Left ventricle myocardium inferior (tissue), 1 donor: ENCODE results near the gene MEIS2. TPM values are rescaled to one million over a fixed set of nuclear protein-coding genes. Genes with fewer than 3 reads are reported as not detected.

Experiments used
- DNase-seq: peaks from one replicate; pipeline ENCODE4 v3.0.0-alpha.2; 2020
- H3K27ac ChIP-seq: fragments of 200-600 bp; replicated peaks from 2 replicates; pipeline ENCODE4 v1.8.0; 2021
- H3K27me3 ChIP-seq: fragments of 200-600 bp; 2 replicates; pipeline ENCODE4 v1.8.0; 2021; ENCODE audit warnings: low read depth
- H3K36me3 ChIP-seq: fragments of 200-600 bp; 2 replicates; pipeline ENCODE4 v1.8.0; 2021
- H3K4me1 ChIP-seq: fragments of 200-600 bp; 2 replicates; pipeline ENCODE4 v1.8.0; 2021
- H3K4me3 ChIP-seq: fragments of 200-600 bp; 2 replicates; pipeline ENCODE4 v1.8.0; 2021; ENCODE audit warnings: mild to moderate bottlenecking, moderate library complexity
- H3K9me3 ChIP-seq: fragments of 200-600 bp; replicated peaks from 2 replicates; pipeline ENCODE4 v1.8.0; 2021
- intact Hi-C: fragments of 100-400 bp; cut with micrococcal nuclease; formaldehyde crosslinking; loops from one replicate; pipeline ENCODE4 v1.11.0; 2022
- total RNA-seq: library from RNA; stranded (reverse); fragmentation: NEBNext Ultra II Directional; extraction: Animal tissue kit (Norgen Biotek cat#: 25700); gene quantifications from one replicate; pipeline ENCODE4 v1.2.1, GENCODE V29; 2021
- TF ChIP-seq, protein P1 (sequence below): fragments of 200-600 bp; IDR thresholded peaks from 2 replicates; pipeline ENCODE4 v1.8.0; 2021; ENCODE audit warnings: antibody characterized with exemption, mild to moderate bottlenecking, borderline replicate concordance
- donor health status: DM: no; HTN: yes; CAD: no; lungs with severe emphysema.

Gene MEIS2
- total RNA-seq, 1 donor from 2014 or later = 36.0 TPM

GRCh38 chr15:36970522-36970921 lies 129.8 kb downstream of the MEIS2 start:
- H3K27ac ChIP-seq = no peak overlapping the region
- no peak for DNase-seq
- H3K4me1 ChIP-seq = peaks cover 36% of the 10 kb centered on the region
- H3K9me3 ChIP-seq = no peaks in the 10 kb centered on the region
- H3K4me3 ChIP-seq = no peak overlapping the region
- TF ChIP-seq, protein P1, sequence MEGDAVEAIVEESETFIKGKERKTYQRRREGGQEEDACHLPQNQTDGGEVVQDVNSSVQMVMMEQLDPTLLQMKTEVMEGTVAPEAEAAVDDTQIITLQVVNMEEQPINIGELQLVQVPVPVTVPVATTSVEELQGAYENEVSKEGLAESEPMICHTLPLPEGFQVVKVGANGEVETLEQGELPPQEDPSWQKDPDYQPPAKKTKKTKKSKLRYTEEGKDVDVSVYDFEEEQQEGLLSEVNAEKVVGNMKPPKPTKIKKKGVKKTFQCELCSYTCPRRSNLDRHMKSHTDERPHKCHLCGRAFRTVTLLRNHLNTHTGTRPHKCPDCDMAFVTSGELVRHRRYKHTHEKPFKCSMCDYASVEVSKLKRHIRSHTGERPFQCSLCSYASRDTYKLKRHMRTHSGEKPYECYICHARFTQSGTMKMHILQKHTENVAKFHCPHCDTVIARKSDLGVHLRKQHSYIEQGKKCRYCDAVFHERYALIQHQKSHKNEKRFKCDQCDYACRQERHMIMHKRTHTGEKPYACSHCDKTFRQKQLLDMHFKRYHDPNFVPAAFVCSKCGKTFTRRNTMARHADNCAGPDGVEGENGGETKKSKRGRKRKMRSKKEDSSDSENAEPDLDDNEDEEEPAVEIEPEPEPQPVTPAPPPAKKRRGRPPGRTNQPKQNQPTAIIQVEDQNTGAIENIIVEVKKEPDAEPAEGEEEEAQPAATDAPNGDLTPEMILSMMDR = no peak
- H3K27me3 ChIP-seq = no peaks in the 10 kb centered on the region
- no peaks in the 10 kb centered on the region for H3K36me3 ChIP-seq
- intact Hi-C loops = no loop called here

- no peak for DNase-seq
- no peaks in the 10 kb centered on the region for H3K9me3 ChIP-seq
- intact Hi-C loops = no loop called here
- peaks cover 44% of the 10 kb centered on the region for H3K4me1 ChIP-seq
- H3K27ac ChIP-seq = no peak overlapping the region
- TF ChIP-seq, protein P1 = no peak
- H3K4me3 ChIP-seq = no peak overlapping the region
- no peaks in the 10 kb centered on the region for H3K36me3 ChIP-seq
- H3K27me3 ChIP-seq = no peaks in the 10 kb centered on the region
These were observed 132.4 kb downstream of the MEIS2 start for GRCh38 chr15:36967929-36968328.

GRCh38 chr15:36966708-36967107 lies 133.6 kb downstream of the MEIS2 start:
- Histone ChIP-seq H3K9me3 (no peaks in the 10 kb centered on the region), H3K4me1 (peaks cover 39% of the 10 kb centered on the region), H3K36me3 (no peaks in the 10 kb centered on the region), H3K4me3 (no peak overlapping the region), H3K27me3 (no peaks in the 10 kb centered on the region), H3K27ac (peak overlapping the region; percentile 30)
- TF ChIP-seq, protein P1 = no peak
- peak; percentile 41 for DNase-seq
- intact Hi-C loops = no loop called here

GRCh38 chr15:36965570-36966342 lies 134.6 kb downstream of the MEIS2 start:
- peak overlapping the region; percentile 5 for H3K27ac ChIP-seq
- intact Hi-C loops = no loop called here
- H3K4me3 ChIP-seq = no peak overlapping the region

GRCh38 chr15:36964626-36965025 lies 135.7 kb downstream of the MEIS2 start:
- Histone ChIP-seq H3K9me3 (no peaks in the 10 kb centered on the region), H3K36me3 (no peaks in the 10 kb centered on the region), H3K4me1 (peaks cover 57% of the 10 kb centered on the region), H3K4me3 (no peak overlapping the region), H3K27ac (no peak overlapping the region), H3K27me3 (no peaks in the 10 kb centered on the region)
- TF ChIP-seq, protein P1 = no peak
- intact Hi-C loops = no loop called here
- DNase-seq = no peak

More at GRCh38 chr15:36965570-36966342, 134.6 kb downstream of the MEIS2 start:
- Histone ChIP-seq H3K9me3 (no peaks in the 10 kb centered on the region), H3K4me1 (peaks cover 45% of the 10 kb centered on the region), H3K27me3 (no peaks in the 10 kb centered on the region), H3K36me3 (no peaks in the 10 kb centered on the region)
- no peak for DNase-seq
- TF ChIP-seq, protein P1 = no peak
